Measurements from ENCODE around the gene TNN.
"Not testable (repeated sequence)": the region's sequence is repeated elsewhere in the genome, so short reads cannot be mapped to it uniquely, and the experiment has no call there.

The TNN gene

DNA sequence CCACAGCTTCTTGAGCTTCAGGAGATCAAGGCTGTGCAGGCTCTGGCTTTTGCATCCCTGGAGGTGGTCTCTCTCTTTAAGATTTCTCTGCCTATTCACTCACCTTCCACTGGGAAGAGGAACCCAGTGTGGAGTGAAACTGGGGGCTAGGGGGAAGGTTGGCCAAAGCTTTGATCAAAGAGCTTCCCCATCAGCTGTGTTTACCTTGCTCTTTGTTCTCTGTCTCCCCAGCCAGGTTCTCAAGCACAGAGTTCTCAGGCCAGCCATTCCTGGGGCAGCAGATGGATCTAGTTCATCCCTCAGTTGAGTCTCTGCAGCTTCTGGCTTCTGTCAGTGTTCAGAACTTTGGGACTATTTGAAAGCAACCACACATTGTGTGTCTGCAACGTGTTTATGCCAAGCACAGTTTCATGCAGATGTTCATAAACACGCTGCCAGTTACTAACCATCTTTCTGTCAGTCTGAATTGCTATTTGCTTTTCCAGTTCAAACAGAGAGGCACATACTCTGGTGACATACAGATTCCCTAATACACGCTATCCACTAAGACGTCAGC lies 27.2 kb upstream of the TNN start:
- Histone ChIP-seq H3K4me1 (ENCODE audit: insufficient read depth, low read length) (peaks cover 15% of the 10 kb centered on the region), H3K36me3 (ENCODE audit: insufficient read depth, low read depth, low read length) (no peaks in the 10 kb centered on the region), H3K27ac (ENCODE audit: low read length) (no peak overlapping the region), H3K4me3 (ENCODE audit: low read length) (no peak overlapping the region), H3K27me3 (ENCODE audit: insufficient read depth, low read length) (no peaks in the 10 kb centered on the region), H3K9me3 (ENCODE audit: insufficient read depth, low read depth, low read length) (no peaks in the 10 kb centered on the region), H3K9ac (ENCODE audit: low read depth, low read length) (no peak overlapping the region)

DNA sequence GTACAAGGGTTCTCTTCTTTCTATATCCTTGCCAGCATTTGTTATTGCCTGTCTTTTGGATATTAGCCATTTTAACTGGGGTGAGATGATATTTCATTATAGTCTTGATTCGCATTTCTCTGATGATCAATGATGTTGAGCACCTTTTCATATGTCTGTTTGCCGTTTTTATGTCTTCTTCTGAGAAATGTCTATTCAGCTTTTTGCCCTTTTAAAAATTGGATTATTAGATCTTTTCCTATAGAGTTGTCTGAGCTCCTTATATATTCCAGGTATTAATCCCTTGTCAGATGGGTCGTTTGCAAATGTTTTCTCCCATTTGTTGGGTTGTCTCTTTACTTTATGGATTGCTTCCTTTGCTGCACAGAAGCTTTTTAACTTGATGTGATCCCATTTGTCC lies 25.0 kb upstream of the TNN start:
- Histone ChIP-seq H3K4me1 (ENCODE audit: insufficient read depth, low read length) (no peaks in the 10 kb centered on the region), H3K4me3 (ENCODE audit: low read length) (no peak overlapping the region), H3K9me3 (ENCODE audit: insufficient read depth, low read depth, low read length) (no peaks in the 10 kb centered on the region), H3K27me3 (ENCODE audit: insufficient read depth, low read length) (no peaks in the 10 kb centered on the region), H3K9ac (ENCODE audit: low read depth, low read length) (no peak overlapping the region), H3K36me3 (ENCODE audit: insufficient read depth, low read depth, low read length) (no peaks in the 10 kb centered on the region), H3K27ac (ENCODE audit: low read length) (no peak overlapping the region)

DNA sequence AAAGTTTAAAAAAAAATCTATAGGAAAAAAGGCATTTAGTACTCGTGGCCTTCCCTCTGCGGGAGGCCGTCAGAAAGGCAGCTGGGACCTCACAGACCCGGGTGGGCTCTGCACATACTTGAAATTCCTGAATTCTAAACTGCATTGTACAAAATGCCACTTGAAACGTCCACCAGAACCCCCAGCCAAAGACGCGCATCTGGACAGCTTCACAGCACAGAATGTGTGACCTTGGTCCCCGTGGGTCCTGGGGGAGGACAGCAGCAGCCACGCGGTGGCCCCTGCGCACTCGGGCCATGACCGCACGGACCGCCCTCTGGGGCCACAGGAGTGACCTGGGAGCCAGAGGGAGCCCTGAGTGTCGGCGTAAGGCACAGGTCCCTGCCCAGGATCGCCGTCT lies 23.8 kb upstream of the TNN start:
- Histone ChIP-seq H3K9me3 (ENCODE audit: insufficient read depth, low read depth, low read length) (no peaks in the 10 kb centered on the region), H3K4me3 (ENCODE audit: low read length) (no peak overlapping the region), H3K27ac (ENCODE audit: low read length) (no peak overlapping the region), H3K36me3 (ENCODE audit: insufficient read depth, low read depth, low read length) (no peaks in the 10 kb centered on the region), H3K4me1 (ENCODE audit: insufficient read depth, low read length) (no peaks in the 10 kb centered on the region), H3K27me3 (ENCODE audit: insufficient read depth, low read length) (no peaks in the 10 kb centered on the region), H3K9ac (ENCODE audit: low read depth, low read length) (no peak overlapping the region)

DNA sequence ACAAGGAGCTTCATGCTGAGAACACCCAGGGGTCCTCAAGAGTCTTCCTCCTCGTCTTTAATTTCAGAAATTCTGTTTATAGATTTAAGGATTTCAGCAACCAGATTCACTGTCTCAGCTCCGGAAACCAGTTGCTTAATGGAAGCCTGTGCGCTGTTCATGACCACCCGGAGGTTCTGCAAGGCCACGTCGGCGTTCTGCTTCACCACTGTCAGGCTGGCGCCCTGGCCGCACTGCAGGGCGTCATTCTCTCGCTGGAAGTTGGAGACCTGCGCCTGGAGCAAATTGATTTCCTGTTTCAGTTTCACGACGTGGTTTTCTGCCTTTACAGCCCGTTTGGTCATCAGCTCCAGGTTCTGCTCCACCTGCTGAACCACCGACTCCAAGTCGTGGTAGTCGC lies 23.0 kb upstream of the TNN start:
- H3K4me1 ChIP-seq (ENCODE audit: insufficient read depth, low read length); H3K4me3 ChIP-seq (ENCODE audit: low read length); H3K27me3 ChIP-seq (ENCODE audit: insufficient read depth, low read length); H3K9me3 ChIP-seq (ENCODE audit: insufficient read depth, low read depth, low read length); H3K27ac ChIP-seq (ENCODE audit: low read length); H3K9ac ChIP-seq (ENCODE audit: low read depth, low read length); H3K36me3 ChIP-seq (ENCODE audit: insufficient read depth, low read depth, low read length): not testable (repeated sequence)

DNA sequence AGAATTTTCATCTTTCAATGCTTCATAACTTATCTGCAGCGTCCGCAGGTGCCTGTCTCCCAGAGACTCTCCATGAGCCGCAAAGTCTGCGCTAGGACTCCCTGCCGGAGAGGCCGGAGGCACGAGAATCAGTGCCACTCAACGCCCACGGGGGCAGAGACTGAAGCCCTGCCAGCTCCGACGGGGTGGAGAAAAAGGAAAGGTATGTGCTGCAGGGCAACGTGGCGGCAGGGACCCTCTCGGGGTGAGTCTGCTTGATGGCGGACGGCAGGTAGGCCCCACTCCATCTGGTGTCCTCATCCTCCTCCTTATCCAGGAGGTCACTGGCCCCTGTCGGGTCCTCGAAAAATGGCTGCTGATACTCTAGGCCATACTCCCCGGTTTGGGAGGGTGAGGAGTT lies 22.5 kb upstream of the TNN start:
- no peaks in the 10 kb centered on the region for H3K4me1 ChIP-seq (ENCODE audit: insufficient read depth, low read length)
- no peak overlapping the region for H3K4me3 ChIP-seq (ENCODE audit: low read length)

DNA sequence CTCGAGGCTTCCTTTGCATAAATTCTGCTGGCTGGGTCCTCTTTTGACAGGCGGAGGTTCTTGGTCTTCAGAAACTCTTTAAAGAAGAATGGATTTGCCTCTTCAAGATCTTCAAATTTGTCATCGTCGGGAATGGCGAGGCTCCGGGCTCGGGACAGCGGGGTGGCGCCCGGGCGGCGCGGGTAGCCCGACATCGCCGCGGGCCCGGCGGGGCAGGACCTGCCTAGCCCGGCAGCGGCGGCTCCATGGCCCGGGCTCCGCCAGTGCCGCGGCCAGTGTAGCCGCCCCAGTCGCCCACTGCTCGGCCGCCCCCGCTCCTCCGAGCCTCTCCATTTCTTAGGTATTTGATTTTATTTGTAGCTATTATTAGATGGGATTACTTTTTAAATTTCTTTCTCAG lies 22.1 kb upstream of the TNN start:
- Histone ChIP-seq H3K36me3 (ENCODE audit: insufficient read depth, low read depth, low read length) (no peaks in the 10 kb centered on the region), H3K9ac (ENCODE audit: low read depth, low read length) (no peak overlapping the region), H3K4me1 (ENCODE audit: insufficient read depth, low read length) (no peaks in the 10 kb centered on the region), H3K27me3 (ENCODE audit: insufficient read depth, low read length) (no peaks in the 10 kb centered on the region), H3K9me3 (ENCODE audit: insufficient read depth, low read depth, low read length) (no peaks in the 10 kb centered on the region), H3K27ac (ENCODE audit: low read length) (no peak overlapping the region), H3K4me3 (ENCODE audit: low read length) (no peak overlapping the region)

More for the DNA sequence above, 22.5 kb upstream of the TNN start:
- H3K9me3 ChIP-seq (ENCODE audit: insufficient read depth, low read depth, low read length) = no peaks in the 10 kb centered on the region
- H3K36me3 ChIP-seq (ENCODE audit: insufficient read depth, low read depth, low read length) = no peaks in the 10 kb centered on the region
- no peak overlapping the region for H3K9ac ChIP-seq (ENCODE audit: low read depth, low read length)
- H3K27me3 ChIP-seq (ENCODE audit: insufficient read depth, low read length) = no peaks in the 10 kb centered on the region
- H3K27ac ChIP-seq (ENCODE audit: low read length) = no peak overlapping the region

DNA sequence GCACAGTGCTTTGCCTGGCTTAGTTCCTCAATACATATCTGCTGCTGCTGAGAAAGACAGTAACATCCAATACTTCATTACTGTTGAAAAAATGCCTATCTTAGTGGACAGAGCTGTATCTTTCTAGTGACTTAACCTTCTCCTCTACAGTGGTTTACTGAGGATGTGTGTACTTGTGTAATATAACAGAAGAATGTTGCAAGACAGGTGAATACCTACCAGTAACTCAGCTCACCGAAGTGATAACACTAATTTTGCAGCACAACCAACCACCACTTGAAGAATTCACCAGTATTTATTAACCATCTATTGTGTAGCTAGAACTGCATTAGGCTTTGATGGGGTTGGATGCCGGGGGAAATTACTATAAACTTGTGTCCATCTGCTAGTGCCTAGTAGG lies 16.6 kb upstream of the TNN start:
- no peak overlapping the region for H3K27ac ChIP-seq (ENCODE audit: low read length)
- no peaks in the 10 kb centered on the region for H3K27me3 ChIP-seq (ENCODE audit: insufficient read depth, low read length)
- no peaks in the 10 kb centered on the region for H3K36me3 ChIP-seq (ENCODE audit: insufficient read depth, low read depth, low read length)
- H3K9me3 ChIP-seq (ENCODE audit: insufficient read depth, low read depth, low read length) = no peaks in the 10 kb centered on the region
- H3K9ac ChIP-seq (ENCODE audit: low read depth, low read length) = no peak overlapping the region
- no peaks in the 10 kb centered on the region for H3K4me1 ChIP-seq (ENCODE audit: insufficient read depth, low read length)
- H3K4me3 ChIP-seq (ENCODE audit: low read length) = no peak overlapping the region

DNA sequence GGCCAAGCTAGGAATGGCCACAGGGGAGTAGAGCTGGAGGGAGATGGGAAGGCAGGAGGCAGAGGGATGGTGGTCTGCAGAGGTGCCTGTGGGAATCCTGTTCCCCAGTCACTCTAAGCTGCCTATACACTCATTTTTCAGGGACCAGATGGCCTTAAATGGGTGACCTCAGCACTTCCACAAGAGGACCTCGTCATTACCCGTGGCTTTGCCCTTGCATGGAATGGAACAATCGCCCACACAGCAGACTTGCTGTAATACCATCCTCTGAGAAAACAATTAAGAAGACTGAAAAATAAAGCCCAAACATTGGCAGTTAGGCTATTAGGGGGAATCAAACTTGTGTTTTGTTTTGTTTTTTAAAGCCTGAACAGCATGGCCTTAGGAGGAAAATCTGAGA lies 12.9 kb upstream of the TNN start:
- H3K4me1 ChIP-seq (ENCODE audit: insufficient read depth, low read length) = no peaks in the 10 kb centered on the region
- no peaks in the 10 kb centered on the region for H3K9me3 ChIP-seq (ENCODE audit: insufficient read depth, low read depth, low read length)
- H3K36me3 ChIP-seq (ENCODE audit: insufficient read depth, low read depth, low read length) = no peaks in the 10 kb centered on the region
- no peaks in the 10 kb centered on the region for H3K27me3 ChIP-seq (ENCODE audit: insufficient read depth, low read length)
- H3K9ac ChIP-seq (ENCODE audit: low read depth, low read length) = no peak overlapping the region
- no peak overlapping the region for H3K27ac ChIP-seq (ENCODE audit: low read length)
- no peak overlapping the region for H3K4me3 ChIP-seq (ENCODE audit: low read length)

DNA sequence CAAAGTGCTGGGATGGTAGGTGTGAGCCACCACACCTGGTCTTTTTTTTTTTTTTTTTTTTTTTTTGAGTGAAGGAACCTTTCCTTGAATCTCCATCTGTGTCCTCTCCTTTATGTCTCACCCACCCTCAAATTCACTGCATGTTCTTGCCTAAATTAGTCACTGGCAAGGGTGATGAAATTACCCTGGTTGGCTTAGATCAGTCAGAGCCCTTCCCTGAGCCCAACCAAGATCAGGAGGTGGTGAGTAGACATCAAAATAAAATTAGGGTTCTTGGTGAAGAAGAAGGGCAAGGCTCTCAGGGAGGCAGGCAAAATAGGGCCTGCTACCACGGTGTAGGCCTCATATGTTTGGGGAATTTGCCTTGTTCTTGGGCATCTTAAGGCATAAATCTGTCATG lies 5.3 kb upstream of the TNN start:
- Histone ChIP-seq H3K36me3 (ENCODE audit: insufficient read depth, low read depth, low read length) (no peaks in the 10 kb centered on the region), H3K4me1 (ENCODE audit: insufficient read depth, low read length) (no peaks in the 10 kb centered on the region), H3K27ac (ENCODE audit: low read length) (no peak overlapping the region), H3K27me3 (ENCODE audit: insufficient read depth, low read length) (no peaks in the 10 kb centered on the region), H3K9ac (ENCODE audit: low read depth, low read length) (no peak overlapping the region), H3K9me3 (ENCODE audit: insufficient read depth, low read depth, low read length) (no peaks in the 10 kb centered on the region), H3K4me3 (ENCODE audit: low read length) (no peak overlapping the region)

DNA sequence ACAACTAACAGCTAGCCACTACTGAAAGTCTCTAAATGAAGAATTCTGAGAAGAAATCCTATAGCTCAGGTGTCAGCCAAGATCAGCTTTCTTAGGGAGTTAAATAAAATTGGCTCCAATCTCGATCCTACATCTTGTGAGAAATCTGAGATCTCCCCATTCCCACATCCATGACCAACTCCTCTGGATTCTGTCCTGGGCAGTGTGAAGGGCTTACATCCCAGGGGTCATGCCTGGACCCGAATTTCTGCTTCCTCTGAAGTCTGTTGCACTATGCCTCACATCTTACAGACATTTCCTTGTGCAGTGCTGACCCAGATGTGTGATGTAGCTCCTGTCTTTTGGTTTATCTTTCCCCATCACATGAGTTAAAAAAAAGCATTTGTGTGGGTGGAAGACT lies 4.8 kb upstream of the TNN start:
- H3K27me3 ChIP-seq (ENCODE audit: insufficient read depth, low read length) = no peaks in the 10 kb centered on the region
- H3K36me3 ChIP-seq (ENCODE audit: insufficient read depth, low read depth, low read length) = no peaks in the 10 kb centered on the region
- H3K4me3 ChIP-seq (ENCODE audit: low read length) = no peak overlapping the region
- H3K9ac ChIP-seq (ENCODE audit: low read depth, low read length) = no peak overlapping the region
- H3K27ac ChIP-seq (ENCODE audit: low read length) = no peak overlapping the region
- H3K4me1 ChIP-seq (ENCODE audit: insufficient read depth, low read length) = 0 out of 2 replicates have a peak, but pooled peaks cover 3% of the 10 kb centered on the region
- no peaks in the 10 kb centered on the region for H3K9me3 ChIP-seq (ENCODE audit: insufficient read depth, low read depth, low read length)

DNA sequence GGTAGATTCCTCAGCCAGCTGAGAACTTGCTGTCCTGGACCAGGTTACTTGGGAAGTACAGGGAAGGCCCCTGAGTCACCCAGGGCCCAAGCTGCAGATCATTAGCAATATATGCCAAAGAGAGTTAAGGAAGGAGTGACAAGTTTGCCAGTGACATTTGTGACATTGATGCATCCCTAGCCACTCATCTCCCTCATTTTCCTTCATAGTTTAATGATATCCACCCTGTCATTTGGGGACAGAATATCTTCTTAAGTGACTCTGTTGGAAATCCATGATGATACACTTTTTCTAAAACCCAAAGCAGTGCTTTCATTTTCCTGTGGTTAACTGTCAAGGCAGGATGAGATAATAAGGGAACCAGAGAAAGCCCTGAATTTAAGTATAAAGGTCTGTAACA lies 3.2 kb downstream of the TNN start:
- Histone ChIP-seq H3K27ac (ENCODE audit: low read length) (no peak overlapping the region), H3K4me3 (ENCODE audit: low read length) (no peak overlapping the region), H3K36me3 (ENCODE audit: insufficient read depth, low read depth, low read length) (no peaks in the 10 kb centered on the region), H3K27me3 (ENCODE audit: insufficient read depth, low read length) (no peaks in the 10 kb centered on the region), H3K9ac (ENCODE audit: low read depth, low read length) (no peak overlapping the region), H3K9me3 (ENCODE audit: insufficient read depth, low read depth, low read length) (no peaks in the 10 kb centered on the region), H3K4me1 (ENCODE audit: insufficient read depth, low read length) (peaks cover 29% of the 10 kb centered on the region; the same call in 1 of the 2 replicates)

DNA sequence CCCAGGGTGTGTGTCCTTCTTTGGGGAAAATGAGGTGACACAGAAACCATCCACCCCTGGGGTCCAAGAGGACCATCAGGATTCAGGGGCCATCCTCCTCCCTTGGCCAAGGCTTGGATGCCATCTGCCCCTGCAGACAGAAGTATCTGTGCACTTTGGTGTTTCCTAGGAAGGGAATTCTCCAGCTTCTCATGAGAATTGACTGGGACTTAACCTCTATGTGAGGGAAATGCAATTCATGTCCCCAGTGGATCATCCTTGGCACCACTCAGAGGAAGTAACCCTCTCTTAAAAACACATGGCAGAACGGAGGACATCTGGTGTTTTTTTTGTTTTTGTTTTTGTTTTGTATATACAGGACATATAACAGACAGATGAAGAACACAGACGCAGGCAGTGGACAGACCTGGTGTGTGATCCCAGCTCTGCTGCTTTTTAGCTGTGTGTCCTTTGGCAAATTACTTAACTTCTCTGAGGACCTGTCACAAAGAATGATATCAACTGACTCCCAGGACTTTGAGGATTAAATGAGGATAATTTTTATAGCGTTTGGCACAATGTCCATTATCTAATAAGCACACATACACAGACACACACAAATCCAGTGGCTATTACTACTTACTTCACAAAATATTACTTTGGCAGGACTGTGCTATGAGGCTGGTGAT lies 3.8 kb downstream of the TNN start:
- Histone ChIP-seq H3K27me3 (ENCODE audit: insufficient read depth, low read length) (no peaks in the 10 kb centered on the region), H3K4me1 (ENCODE audit: insufficient read depth, low read length) (peaks cover 29% of the 10 kb centered on the region; the same call in 1 of the 2 replicates), H3K27ac (ENCODE audit: low read length) (no peak overlapping the region), H3K9me3 (ENCODE audit: insufficient read depth, low read depth, low read length) (no peaks in the 10 kb centered on the region), H3K4me3 (ENCODE audit: low read length) (no peak overlapping the region; the same call in 1 of the 2 replicates), H3K9ac (ENCODE audit: low read depth, low read length) (peak overlapping the region; percentile 26; the same call in 1 of the 2 replicates), H3K36me3 (ENCODE audit: insufficient read depth, low read depth, low read length) (no peaks in the 10 kb centered on the region)
